Erythroblast (primary cell): ENCODE data around the gene MED31.

ENCODE experiments used
- GATA1 ChIP-seq: IDR thresholded peaks from 2 replicates; pipeline ENCODE4 v1.6.1; 2011; ENCODE audit warnings: low read depth, mild to moderate bottlenecking, control low read depth, low read length, moderate library complexity
- POLR2A ChIP-seq: IDR thresholded peaks from 2 replicates; pipeline ENCODE4 v1.6.1; 2011; ENCODE audit warnings: mild to moderate bottlenecking, low read length

- no peak for TF ChIP-seq POLR2A
- no peak for TF ChIP-seq GATA1
These were observed 7.8 kb downstream of the MED31 start for GRCh38 chr17:6643451-6644125.
